ENCODE results near the gene GPATCH2.

GPATCH2 gene

DNA sequence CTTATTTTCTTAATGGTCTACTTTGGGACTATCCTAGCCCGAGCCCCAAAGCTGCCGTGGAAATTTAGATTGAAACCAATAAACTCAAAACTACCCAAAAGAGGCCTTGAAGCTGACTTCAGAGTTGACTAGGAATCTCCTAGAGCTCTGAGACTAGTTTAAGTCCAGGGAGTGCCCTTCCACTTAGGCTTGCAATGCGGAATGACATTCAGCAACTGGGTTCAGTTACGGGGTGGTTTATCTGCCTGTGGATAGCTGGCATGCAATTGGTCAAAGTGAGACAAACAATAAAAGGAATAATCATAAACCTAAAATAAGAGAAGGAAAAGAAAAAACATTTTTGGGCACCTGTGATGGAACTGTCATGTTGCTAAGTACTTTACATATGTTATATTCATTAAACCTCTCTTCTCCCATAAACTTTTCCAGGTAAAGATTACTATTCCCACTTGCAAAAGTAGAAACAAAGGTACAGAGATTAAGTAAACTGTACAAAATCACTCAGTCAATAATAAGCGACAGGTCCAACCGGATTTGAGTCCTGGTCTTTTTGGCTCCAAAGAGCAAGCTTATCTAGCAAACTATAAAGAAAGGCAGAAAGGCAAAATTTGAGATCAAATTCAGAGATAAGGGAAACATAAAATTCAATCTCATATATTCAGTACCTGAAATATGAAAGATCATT is 56.5 kb downstream of the GPATCH2 start:
- no peak for DNase-seq

- DNase-seq = no peak
Observed at GRCh38 chr1:217569021-217569420, 61.9 kb downstream of the GPATCH2 start.

DNA sequence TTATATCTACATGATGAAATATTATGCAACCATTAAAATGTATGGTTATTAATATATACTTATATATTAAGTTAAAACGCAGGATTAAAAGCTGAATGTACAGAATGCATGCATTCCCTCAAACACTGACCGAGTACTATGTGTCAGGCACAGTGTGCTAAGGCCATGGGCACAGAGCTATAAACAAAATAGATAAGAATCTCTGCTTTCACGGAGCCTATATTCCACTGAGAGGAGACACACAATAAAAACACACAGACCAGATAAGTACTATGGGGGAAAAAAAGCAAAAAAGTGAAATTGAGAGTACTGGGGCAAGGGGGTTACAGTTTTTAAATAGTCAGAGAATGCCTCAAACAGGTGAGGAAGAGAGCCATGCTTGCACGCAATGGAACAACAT is 62.7 kb downstream of the GPATCH2 start:
- no peak for DNase-seq

DNA sequence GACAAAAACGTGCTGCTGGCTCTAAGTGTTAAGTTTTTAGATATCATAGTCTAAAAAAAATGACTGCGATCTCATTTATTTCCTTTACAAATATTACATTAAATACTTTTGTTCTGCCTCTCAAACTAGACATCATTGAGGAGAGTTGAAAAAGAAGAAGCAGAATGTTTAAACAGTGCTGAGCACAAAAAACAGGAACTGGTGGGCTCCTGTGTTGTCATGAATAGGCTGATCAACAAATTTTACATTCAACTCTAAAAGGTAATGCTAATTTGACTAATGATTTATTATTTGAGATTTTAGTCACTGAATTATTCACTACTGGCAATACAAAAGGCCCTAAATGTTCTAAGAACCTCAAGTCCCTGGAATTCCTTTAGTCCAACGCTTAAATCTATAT is 66.1 kb downstream of the GPATCH2 start:
- DNase-seq = no peak

DNA sequence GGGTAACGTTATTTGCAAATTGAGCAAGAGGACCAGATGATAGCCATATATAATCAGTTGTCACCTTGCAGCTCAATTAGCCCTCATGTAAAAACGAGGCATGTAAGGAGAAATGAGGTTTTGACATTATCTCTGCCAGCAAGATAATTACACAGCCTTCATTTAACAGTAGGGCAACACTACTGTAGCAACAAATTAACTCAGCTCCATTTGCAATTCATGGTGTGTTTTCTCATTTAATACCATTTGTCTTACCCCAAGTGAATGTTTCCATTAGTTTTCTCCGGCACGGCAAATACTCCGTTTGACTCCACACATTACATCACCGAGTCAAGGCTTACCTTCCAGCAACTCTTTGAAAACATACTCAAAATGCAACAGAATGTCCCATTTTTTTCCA is 66.7 kb downstream of the GPATCH2 start:
- DNase-seq = no peak

GRCh38 chr1:217563179-217563578 is 67.7 kb downstream of the GPATCH2 start:
- no peak for DNase-seq

GRCh38 chr1:217562229-217562878 is 68.5 kb downstream of the GPATCH2 start:
- DNase-seq = no peak

DNA sequence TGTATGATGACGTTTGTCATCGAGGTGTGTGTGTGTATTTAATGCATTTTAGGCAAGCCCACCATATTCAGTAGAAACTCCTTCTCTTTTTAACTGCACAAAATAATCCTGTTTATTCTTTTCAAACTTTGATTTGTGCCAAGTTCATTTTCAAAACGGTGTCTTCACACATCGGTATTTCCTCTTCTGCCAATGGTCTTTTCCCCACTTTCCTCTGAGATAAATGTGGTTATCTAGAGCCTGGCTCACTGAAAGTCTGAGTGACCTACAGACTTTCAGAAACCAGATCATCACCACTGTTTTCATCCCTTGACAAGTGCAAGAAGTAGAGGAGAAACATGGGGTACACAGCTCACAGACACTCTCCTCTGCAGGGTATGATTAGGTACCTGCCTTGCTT is 69.4 kb downstream of the GPATCH2 start:
- no peak for DNase-seq

- DNase-seq = no peak
Observed at GRCh38 chr1:217554849-217555248, 76.0 kb downstream of the GPATCH2 start.

GRCh38 chr1:217553949-217554509 is 76.9 kb downstream of the GPATCH2 start:
- DNase-seq = no peak

- no peak for DNase-seq
Observed at GRCh38 chr1:217552339-217552951, 78.4 kb downstream of the GPATCH2 start.

DNA sequence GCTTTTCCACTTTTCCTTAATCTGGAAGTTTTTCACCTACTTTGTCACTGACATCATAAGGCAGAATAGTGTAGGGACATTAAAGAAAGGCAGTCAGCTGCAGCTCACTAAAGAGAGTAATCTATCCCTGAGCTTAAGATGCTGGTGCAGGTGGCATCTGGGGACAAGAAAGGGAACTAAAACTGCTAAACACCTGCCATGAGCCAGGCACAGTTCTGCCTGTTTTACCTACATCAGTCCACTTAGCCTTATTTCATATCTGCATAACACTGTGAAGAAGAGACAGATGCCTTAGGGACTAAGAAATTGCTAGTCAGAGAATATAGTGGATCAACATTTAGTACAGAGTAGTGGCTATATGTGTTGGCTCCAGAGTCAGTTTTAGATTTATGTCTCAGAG is 88.1 kb downstream of the GPATCH2 start:
- DNase-seq = no peak

GRCh38 chr1:217542136-217542777 is 88.6 kb downstream of the GPATCH2 start:
- no peak for DNase-seq

GRCh38 chr1:217540321-217540720 is 90.6 kb downstream of the GPATCH2 start:
- DNase-seq = no peak

DNA sequence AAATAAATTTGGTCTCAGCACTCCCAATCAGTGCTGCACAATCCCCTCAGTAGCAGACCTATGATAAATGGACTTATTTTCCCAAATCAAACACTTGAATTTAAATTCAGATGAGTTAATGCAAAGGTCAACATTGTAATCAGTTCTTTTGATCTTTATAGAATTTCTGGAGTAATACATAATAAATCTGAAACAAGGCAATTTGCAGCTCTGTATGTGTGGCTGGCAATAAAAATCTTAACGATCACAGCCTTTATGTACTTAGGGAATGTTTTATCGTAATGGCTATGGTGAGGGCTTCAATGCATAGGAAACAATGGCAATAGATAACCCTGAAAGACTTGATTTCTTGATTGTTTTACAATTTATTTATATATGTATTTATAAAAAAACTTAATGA is 91.4 kb downstream of the GPATCH2 start:
- DNase-seq = no peak

GRCh38 chr1:217535601-217536377 is 95.1 kb downstream of the GPATCH2 start:
- no peak for DNase-seq

DNA sequence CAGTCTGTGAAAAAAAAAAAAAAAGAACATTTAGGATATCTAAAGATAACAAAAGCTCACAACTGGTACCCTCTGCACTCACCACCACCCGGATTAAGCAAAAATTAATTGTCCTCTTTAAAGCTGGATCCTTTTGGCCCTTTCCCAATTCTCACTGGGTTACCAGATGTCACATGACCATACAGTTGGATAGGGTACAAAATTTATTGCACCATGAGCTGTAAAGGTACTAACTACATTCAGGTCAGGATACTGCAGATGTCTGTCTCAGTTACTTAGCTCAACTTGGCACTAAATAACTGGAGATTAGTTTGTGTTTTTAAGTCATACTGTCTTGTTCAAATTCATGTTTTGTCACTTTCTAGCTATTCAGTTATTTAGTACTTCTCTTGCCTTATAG is 96.3 kb downstream of the GPATCH2 start:
- no peak for DNase-seq

- no peak for DNase-seq
Observed at GRCh38 chr1:217528271-217528670, 102.6 kb downstream of the GPATCH2 start.

DNA sequence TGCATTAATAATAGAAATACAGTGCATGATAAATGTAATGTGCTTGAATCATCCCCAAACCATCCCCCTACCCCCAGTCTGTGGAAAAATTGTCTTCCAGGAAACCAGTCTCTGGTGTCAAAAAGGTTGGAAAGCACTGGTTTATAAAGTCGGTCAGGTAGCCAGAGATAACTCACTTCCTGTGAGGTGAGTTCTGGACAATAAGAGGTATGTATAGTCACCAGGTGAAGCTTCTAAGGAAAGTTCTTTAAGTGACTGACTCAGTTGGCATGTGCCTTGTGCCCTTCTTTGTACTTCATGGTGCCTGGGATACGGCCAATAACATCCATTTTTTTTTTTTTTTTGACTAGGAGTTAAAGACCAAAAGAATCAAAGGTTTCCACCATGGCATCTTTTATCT is 103.7 kb downstream of the GPATCH2 start:
- DNase-seq = no peak

- DNase-seq = no peak
Observed at GRCh38 chr1:217526636-217527035, 104.3 kb downstream of the GPATCH2 start.

DNA sequence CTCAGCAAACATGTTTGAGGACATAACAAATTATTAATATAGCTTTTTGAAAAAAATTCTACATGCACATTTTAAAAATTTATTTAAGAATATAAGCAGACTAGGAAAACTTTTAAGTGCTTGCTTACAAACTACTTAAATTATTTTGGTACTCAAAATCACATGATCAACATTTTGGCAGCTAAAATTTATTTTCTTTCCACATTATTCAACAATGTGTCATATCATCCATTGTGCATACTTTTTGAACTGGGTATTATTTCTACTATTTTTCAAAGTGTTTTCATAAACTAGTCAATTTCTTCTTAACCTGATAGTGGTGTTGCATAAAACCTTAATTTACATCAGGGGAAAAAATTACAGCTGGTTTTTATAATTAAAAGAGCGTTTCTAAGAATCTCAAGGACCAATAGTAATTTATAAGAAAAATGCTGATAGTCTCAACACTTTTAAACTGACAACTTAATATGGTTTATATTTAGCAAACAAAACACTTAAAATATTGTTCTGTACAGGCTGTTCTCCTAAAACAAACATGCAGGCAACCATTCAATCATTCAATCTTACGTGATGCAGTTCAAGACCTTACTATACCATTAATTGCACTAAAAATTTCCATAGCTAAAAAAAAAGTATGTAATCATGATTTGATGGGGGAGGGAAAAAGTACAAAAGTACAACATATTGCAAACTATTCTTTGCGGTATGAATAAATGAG is 105.0 kb downstream of the GPATCH2 start:
- no peak for DNase-seq

Data from islet precursor cell (in vitro differentiated cells).